H1 (cell line): ENCODE measurements around the gene IL17RA. TPM values are rescaled to one million over a fixed set of nuclear protein-coding genes. Genes with fewer than 3 reads are reported as not detected.

Experiments used
- BCL11A ChIP-seq, 2 experiments: IDR thresholded peaks; one replicate each; pipeline ENCODE4 v1.6.1; 2011; ENCODE audit warnings: low read depth in 2 of 2, low read length in 2 of 2, mild to moderate bottlenecking in 2 of 2
- RXRA ChIP-seq: IDR thresholded peaks from 2 replicates; pipeline ENCODE4 v1.6.1; 2011; ENCODE audit warnings: low read depth, mild to moderate bottlenecking, low read length, moderate library complexity; ENCODE audit not compliant: insufficient read depth
- polyA plus RNA-seq, 7 experiments: library from polyadenylated mRNA; depleted of rRNA in 3 of 7; stranded (reverse) in 5 of 7; unstranded in 2 of 7; fragments of >200 nt in 5 of 7; fragments of 200-250 nt in 2 of 7; gene quantifications; 1 replicate in 5 of 7; 2 replicates in 1 of 7; 4 replicates in 1 of 7; pipeline versions ENCODE4 v1.2.1 to v1.2.3, GENCODE V29; 2011 to 2013; ENCODE audit warnings: missing spikeins in 2 of 7, mixed read lengths in 2 of 7
- total RNA-seq: library from RNA; stranded (reverse); fragmentation: NEBNext Ultra II Directional; extraction: Animal tissue kit (Norgen Biotek cat#: 25700); gene quantifications from 2 replicates; pipeline ENCODE4 v1.2.1, GENCODE V29; 2021

IL17RA gene
- total and polyA plus RNA-seq, 2 of the 8 experiments (the other 6 are each of a cell fraction or from before 2014, with no cell fraction given): 5.6 to 9.9 TPM

DNA sequence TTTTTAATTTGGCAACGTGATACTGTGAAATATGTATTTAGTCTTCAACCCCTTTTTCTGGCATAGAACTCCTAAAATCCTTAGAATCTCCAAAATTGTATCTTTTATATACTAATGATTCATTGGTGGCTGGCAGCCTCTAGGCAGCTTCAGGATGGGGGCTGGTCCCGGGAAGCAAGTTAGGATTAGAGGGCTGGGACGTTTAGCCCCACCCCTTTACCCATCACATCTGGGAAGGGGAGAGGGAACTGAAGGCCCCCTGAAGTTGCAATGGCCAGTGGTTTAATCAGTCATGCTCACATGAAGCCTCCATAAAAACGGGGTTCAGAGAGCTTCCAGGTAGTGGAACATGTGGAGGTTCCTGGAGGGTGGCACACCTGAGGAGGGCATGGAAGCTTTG lies 7.1 kb downstream of the IL17RA start (continued):
- TF ChIP-seq BCL11A (IDR thresholded peaks at IDR 0.05; ENCODE audit: low read depth in 2 of 2, low read length in 2 of 2): no peak
- no peak for TF ChIP-seq RXRA
